NT2/D1 (cell line): ENCODE data around the gene LCE2D.

Source experiments
- SUZ12 ChIP-seq: IDR thresholded peaks from 2 replicates; pipeline ENCODE4 v1.6.1; 2011; ENCODE audit not compliant: insufficient read length, insufficient read depth; ENCODE audit errors: extremely low read depth
- ZNF274 ChIP-seq: IDR thresholded peaks from 2 replicates; pipeline ENCODE4 v1.6.1; 2011; ENCODE audit warnings: mild to moderate bottlenecking, low read depth, low read length

- TF ChIP-seq SUZ12 (no peak), ZNF274 (no peak)
Observed at GRCh38 chr1:152656459-152656858, 6.7 kb upstream of the LCE2D start.
